Neuronal stem cell (in vitro differentiated cells): Measurements from ENCODE around the gene DAB2.

Experiments used
- DNase-seq: peaks from one replicate; pipeline ENCODE4 v3.0.0-alpha.2; 2013; ENCODE audit warnings: low spot score
- H2AFZ ChIP-seq: one replicate; pipeline ENCODE4 v1.6.1; 2013; ENCODE audit warnings: mild to moderate bottlenecking, low read length, inconsistent platforms
- H2AK5ac ChIP-seq: 2 replicates; pipeline ENCODE4 v1.6.1; 2013; ENCODE audit warnings: low read depth, mild to moderate bottlenecking, inconsistent platforms, low read length, moderate library complexity, mixed read lengths
- H2BK120ac ChIP-seq: 2 replicates; pipeline ENCODE4 v1.6.1; 2013; ENCODE audit warnings: low read depth, mild to moderate bottlenecking, inconsistent platforms, low read length, moderate library complexity, mixed read lengths
- H2BK12ac ChIP-seq: one replicate; pipeline ENCODE4 v1.6.1; 2013; ENCODE audit warnings: low read length, inconsistent platforms
- H2BK15ac ChIP-seq: 2 replicates; pipeline ENCODE4 v1.6.1; 2013; ENCODE audit warnings: mild to moderate bottlenecking, low read length, inconsistent platforms, mixed read lengths
- H2BK5ac ChIP-seq: one replicate; pipeline ENCODE4 v1.6.1; 2013; ENCODE audit warnings: inconsistent platforms, mild to moderate bottlenecking, low read length, moderate library complexity
- H3K14ac ChIP-seq: one replicate; pipeline ENCODE4 v1.6.1; 2013; ENCODE audit warnings: low read length, inconsistent platforms
- H3K18ac ChIP-seq: 2 replicates; pipeline ENCODE4 v1.6.1; 2013; ENCODE audit warnings: low read length, inconsistent platforms
- H3K23ac ChIP-seq: 2 replicates; pipeline ENCODE4 v1.6.1; 2013; ENCODE audit warnings: low read depth, mild to moderate bottlenecking, mixed read lengths, low read length, inconsistent platforms; ENCODE audit not compliant: poor library complexity
- H3K27ac ChIP-seq: replicated peaks from 3 replicates; pipeline ENCODE4 v1.5.1; 2013; ENCODE audit warnings: low read length, inconsistent platforms
- H3K27me3 ChIP-seq, 3 experiments: 2 replicates each; pipeline ENCODE4 v1.6.1; 2013; ENCODE audit warnings: low read length in 3 of 3, mild to moderate bottlenecking in 2 of 3, inconsistent platforms in 1 of 3, low read depth in 1 of 3, mixed read lengths in 1 of 3, moderate library complexity in 1 of 3; ENCODE audit not compliant: control insufficient read depth in 3 of 3, insufficient read depth in 3 of 3
- H3K36me3 ChIP-seq, 2 donors: replicated peaks in 1 of 2; 2 replicates each; pipeline ENCODE4 v1.6.1; 2013; ENCODE audit warnings: low read length in 2 of 2; ENCODE audit not compliant: control insufficient read depth in 2 of 2, insufficient read depth in 2 of 2
- H3K4ac ChIP-seq: 2 replicates; pipeline ENCODE4 v1.6.1; 2013; ENCODE audit warnings: inconsistent platforms, mild to moderate bottlenecking, low read length, moderate library complexity
- H3K4me1 ChIP-seq, 2 donors: 1 replicate in 1 of 2; 2 replicates in 1 of 2; pipeline ENCODE4 v1.6.1; 2013; ENCODE audit warnings: low read length in 2 of 2, low read depth in 1 of 2; ENCODE audit not compliant: control insufficient read depth in 2 of 2, insufficient read depth in 1 of 2
- H3K4me2 ChIP-seq: one replicate; pipeline ENCODE4 v1.6.1; 2013; ENCODE audit warnings: mild to moderate bottlenecking, low read length, inconsistent platforms; ENCODE audit not compliant: insufficient read depth, poor library complexity, severe bottlenecking
- H3K4me3 ChIP-seq, 2 donors: 2 replicates each; pipeline ENCODE4 v1.5.1; 2013; ENCODE audit warnings: low read length in 2 of 2, mild to moderate bottlenecking in 2 of 2, inconsistent platforms in 1 of 2, moderate library complexity in 1 of 2
- H3K79me1 ChIP-seq: one replicate; pipeline ENCODE4 v1.6.1; 2013; ENCODE audit warnings: low read depth, mild to moderate bottlenecking, inconsistent platforms, low read length, moderate library complexity
- H3K9ac ChIP-seq: one replicate; pipeline ENCODE4 v1.6.1; 2013; ENCODE audit warnings: mild to moderate bottlenecking, low read depth, low read length, inconsistent platforms; ENCODE audit not compliant: poor library complexity
- H3K9me3 ChIP-seq, 2 donors: replicated peaks in 1 of 2; 2 replicates each; pipeline versions ENCODE3 to v1.6.1; 2013; ENCODE audit warnings: low read length in 2 of 2, mild to moderate bottlenecking in 2 of 2, inconsistent platforms in 1 of 2, low read depth in 1 of 2, mixed read lengths in 1 of 2, moderate library complexity in 1 of 2; ENCODE audit not compliant: control insufficient read depth in 2 of 2, insufficient read depth in 1 of 2
- H4K8ac ChIP-seq: one replicate; pipeline ENCODE4 v1.6.1; 2013; ENCODE audit warnings: low read depth, mild to moderate bottlenecking, inconsistent platforms, low read length, moderate library complexity
- H4K91ac ChIP-seq: one replicate; pipeline ENCODE4 v1.6.1; 2013; ENCODE audit warnings: low read length, low read depth, mild to moderate bottlenecking, inconsistent platforms; ENCODE audit not compliant: poor library complexity
- WGBS, 2 donors: extraction: QIAGEN DNeasy Blood & Tissue Kit; methylation state at CpG; one replicate each; pipeline ENCODE4 v1.1.7; 2013; ENCODE audit warnings: missing lambda C conversion rate in 2 of 2, mixed read lengths in 1 of 2; ENCODE audit not compliant: insufficient read length in 2 of 2, insufficient replicate concordance in 1 of 2; ENCODE audit errors: extremely low coverage in 2 of 2; 5-methylcytosine and 5-hydroxymethylcytosine counted together

Gene DAB2

GRCh38 chr5:39427229-39427628 lies 2.4 kb upstream of the DAB2 start:
- no peak overlapping the region for H3K27ac ChIP-seq
- H2AK5ac ChIP-seq: no peak overlapping the region
- H3K4me3 ChIP-seq: no peak overlapping the region
- no peak overlapping the region for H3K9ac ChIP-seq
- H2AFZ ChIP-seq: no peak overlapping the region
- H3K9me3 ChIP-seq: no peaks in the 10 kb centered on the region
- H3K14ac ChIP-seq: no peak overlapping the region
- no peak overlapping the region for H2BK120ac ChIP-seq
- no peak for DNase-seq
- H3K79me1 ChIP-seq: no peaks in the 10 kb centered on the region
- H3K27me3 ChIP-seq: no peaks in the 10 kb centered on the region
- H3K23ac ChIP-seq: no peak overlapping the region
- H3K36me3 ChIP-seq: no peaks in the 10 kb centered on the region
- H3K4ac ChIP-seq: no peak overlapping the region
- peaks cover 3 to 17% of the 10 kb centered on the region in 2 donors for H3K4me1 ChIP-seq
- no peak overlapping the region for H2BK5ac ChIP-seq
- H4K8ac ChIP-seq: no peak overlapping the region
- H3K18ac ChIP-seq: no peak overlapping the region
- H3K4me2 ChIP-seq: no peak overlapping the region
- no peak overlapping the region for H2BK12ac ChIP-seq
- WGBS, 2 donors: no CpG with 5 or more reads among the region's 3 CpGs
- H2BK15ac ChIP-seq: no peak overlapping the region
- no peak overlapping the region for H4K91ac ChIP-seq

- Histone ChIP-seq H3K4ac (no peak overlapping the region), H3K9me3 (no peaks in the 10 kb centered on the region), H2BK5ac (no peak overlapping the region), H3K18ac (no peak overlapping the region), H3K9ac (no peak overlapping the region), H3K4me1 (peaks cover 3 to 17% of the 10 kb centered on the region in 2 donors), H2BK12ac (no peak overlapping the region), H3K27ac (no peak overlapping the region), H4K8ac (no peak overlapping the region), H3K36me3 (no peaks in the 10 kb centered on the region), H3K23ac (no peak overlapping the region), H2AK5ac (no peak overlapping the region), H2BK120ac (no peak overlapping the region), H3K4me3 (no peak overlapping the region), H3K4me2 (no peak overlapping the region), H4K91ac (no peak overlapping the region), H3K79me1 (no peaks in the 10 kb centered on the region), H3K27me3 (no peaks in the 10 kb centered on the region), H2AFZ (no peak overlapping the region), H3K14ac (no peak overlapping the region), H2BK15ac (no peak overlapping the region)
- no CpG with 5 or more reads among the region's 3 CpGs for WGBS, 2 donors
- DNase-seq: no peak
These were observed 1.9 kb upstream of the DAB2 start for GRCh38 chr5:39426746-39427105.

GRCh38 chr5:39426051-39426745 lies 1.4 kb upstream of the DAB2 start:
- Histone ChIP-seq H3K27me3 (no peaks in the 10 kb centered on the region), H3K4me1 (peaks cover 6 to 19% of the 10 kb centered on the region in 2 donors), H3K4me2 (no peak overlapping the region), H3K9me3 (no peaks in the 10 kb centered on the region), H3K9ac (no peak overlapping the region), H2AFZ (peak overlapping the region; percentile 92), H4K8ac (no peak overlapping the region), H3K36me3 (no peaks in the 10 kb centered on the region), H2BK12ac (no peak overlapping the region), H2BK120ac (no peak overlapping the region), H3K23ac (no peak overlapping the region), H2AK5ac (peak overlapping the region; percentile 11), H3K4ac (no peak overlapping the region), H2BK15ac (no peak overlapping the region), H4K91ac (no peak overlapping the region), H3K18ac (no peak overlapping the region), H2BK5ac (no peak overlapping the region), H3K4me3 (no peak overlapping the region), H3K27ac (no peak overlapping the region), H3K79me1 (no peaks in the 10 kb centered on the region), H3K14ac (no peak overlapping the region)
- no CpG with 5 or more reads among the region's 7 CpGs for WGBS, 2 donors
- DNase-seq: no peak

- Histone ChIP-seq H2BK5ac (no peak overlapping the region), H2AFZ (peak overlapping the region; percentile 92), H4K8ac (no peak overlapping the region), H3K9me3 (no peaks in the 10 kb centered on the region), H3K27ac (no peak overlapping the region), H3K27me3 (no peaks in the 10 kb centered on the region), H3K4ac (no peak overlapping the region), H3K4me1 (peaks cover 8 to 28% of the 10 kb centered on the region in 2 donors), H3K4me3 (peak overlapping the region in 1 of 2 donors; percentile 53), H3K14ac (no peak overlapping the region), H3K18ac (no peak overlapping the region), H2BK120ac (no peak overlapping the region), H4K91ac (no peak overlapping the region), H3K36me3 (no peaks in the 10 kb centered on the region), H3K79me1 (no peaks in the 10 kb centered on the region), H2BK12ac (no peak overlapping the region), H3K23ac (no peak overlapping the region), H3K9ac (no peak overlapping the region), H3K4me2 (peak overlapping the region; percentile 77), H2AK5ac (no peak overlapping the region), H2BK15ac (no peak overlapping the region)
- DNase-seq: no peak
- no CpG with 5 or more reads among the region's 2 CpGs for WGBS, 2 donors
These were observed 1.4 kb downstream of the DAB2 start for GRCh38 chr5:39423331-39423751.
